Endothelial cell of umbilical vein (primary cell): ENCODE measurements around the gene SDK2. TPM values are rescaled to one million over a fixed set of nuclear protein-coding genes. Genes with fewer than 3 reads are reported as not detected.
A peak's percentile ranks its signal among the peaks of the same experiment; 100 is the strongest.

Experiments
- BruUV-seq: library from RNA; stranded (reverse); fragments of 400-500 nt; replicated peaks from 2 replicates; lab custom pipeline; 2021; lab: Mats Ljungman, UMichigan
- CTCF ChIA-PET: fragments of 300-600, 350-600 bp; sonication (Branson Sonifier 250); formaldehyde crosslinking; loops from one replicate; lab custom pipeline; 2021; ENCODE audit warnings: antibody characterized with exemption, inconsistent platforms; lab: Charles Lee
- POLR2A ChIA-PET: fragments of 300-600, 350-600 bp; sonication (Branson Sonifier 250); formaldehyde crosslinking; loops from one replicate; lab custom pipeline; 2021; ENCODE audit warnings: antibody characterized with exemption, inconsistent platforms; lab: Charles Lee
- DNase-seq: peaks from one replicate; pipeline ENCODE4 v3.0.0-alpha.2; 2011; ENCODE audit warnings: low read depth, low spot score
- FAIRE-seq: peaks from 2 replicates; lab custom pipeline; 2011; peaks lifted over from hg19 to GRCh38; lab: Jason Lieb, UNC
- H2AFZ ChIP-seq: 2 replicates; pipeline ENCODE4 v1.6.0; 2012; ENCODE audit warnings: low read depth, low read length, control low read depth, inconsistent platforms
- H3K27ac ChIP-seq: 2 replicates; pipeline ENCODE4 v1.5.1; 2011; ENCODE audit warnings: low read depth, mild to moderate bottlenecking, control low read depth, low read length, moderate library complexity; ENCODE audit not compliant: insufficient read depth
- H3K27me3 ChIP-seq, 2 experiments: 2 replicates each; pipeline versions ENCODE4 v1.6.0 to v1.6.1; 2011; ENCODE audit warnings: low read length in 2 of 2, mixed read lengths in 1 of 2; ENCODE audit not compliant: control insufficient read depth in 2 of 2, insufficient read depth in 2 of 2
- H3K36me3 ChIP-seq, 2 experiments: 2 replicates in 1 of 2; 3 replicates in 1 of 2; pipeline ENCODE4 v1.5.1; 2011; ENCODE audit warnings: low read length in 2 of 2, mild to moderate bottlenecking in 1 of 2, moderate library complexity in 1 of 2; ENCODE audit not compliant: control insufficient read depth in 2 of 2, insufficient read depth in 2 of 2; ENCODE audit errors: extremely low read depth in 1 of 2
- H3K4me1 ChIP-seq: 3 replicates; pipeline ENCODE4 v1.5.1; 2011; ENCODE audit warnings: mild to moderate bottlenecking, low read length; ENCODE audit not compliant: control insufficient read depth, insufficient read depth; ENCODE audit errors: extremely low read depth
- H3K4me2 ChIP-seq: 2 replicates; pipeline ENCODE4 v1.6.1; 2011; ENCODE audit warnings: low read length, control low read depth, mixed read lengths; ENCODE audit not compliant: insufficient read depth
- H3K4me3 ChIP-seq, 3 experiments: fragments of 200-600 bp in 1 of 3; sonication (generic), shearing (Covaris generic) in 1 of 3; replicated peaks in 1 of 3; 2 replicates each; pipeline ENCODE4 v1.5.1; 2011 to 2016; ENCODE audit warnings: control low read depth in 3 of 3, low read length in 3 of 3, mild to moderate bottlenecking in 2 of 3, inconsistent platforms in 1 of 3, low read depth in 1 of 3, moderate library complexity in 1 of 3; ENCODE audit not compliant: insufficient read depth in 1 of 3
- H3K79me2 ChIP-seq: 2 replicates; pipeline ENCODE4 v1.6.0; 2012; ENCODE audit warnings: low read length, inconsistent platforms; ENCODE audit not compliant: control insufficient read depth, insufficient read depth
- H3K9ac ChIP-seq: replicated peaks from 2 replicates; pipeline ENCODE3; 2011; ENCODE audit warnings: low read length, control low read depth; ENCODE audit not compliant: insufficient read depth; ENCODE audit errors: extremely low read depth
- H3K9me1 ChIP-seq: replicated peaks from 3 replicates; pipeline ENCODE4 v1.6.0; 2011; ENCODE audit warnings: mild to moderate bottlenecking, low read length; ENCODE audit not compliant: control insufficient read depth, insufficient read depth; ENCODE audit errors: extremely low read depth
- H3K9me3 ChIP-seq: replicated peaks from 2 replicates; pipeline ENCODE4 v1.5.1; 2012; ENCODE audit warnings: low read length, inconsistent platforms; ENCODE audit not compliant: control insufficient read depth, insufficient read depth
- H4K20me1 ChIP-seq: replicated peaks from 2 replicates; pipeline ENCODE3; 2011; ENCODE audit warnings: mild to moderate bottlenecking, low read length; ENCODE audit not compliant: control insufficient read depth, insufficient read depth; ENCODE audit errors: extremely low read depth
- CTCF ChIP-seq, 2 donors: IDR thresholded peaks; 1 replicate in 1 of 2; 2 replicates in 1 of 2; pipeline ENCODE4 v1.5.1; 2011; ENCODE audit warnings: low read length in 2 of 2, mild to moderate bottlenecking in 2 of 2, moderate library complexity in 2 of 2, control low read depth in 1 of 2, inconsistent platforms in 1 of 2, low read depth in 1 of 2; ENCODE audit not compliant: insufficient read depth in 1 of 2; ENCODE audit errors: extremely low read depth in 1 of 2
- EZH2 ChIP-seq: IDR thresholded peaks from 2 replicates; pipeline ENCODE4 v1.6.1; 2012; ENCODE audit warnings: borderline replicate concordance, low read depth, mild to moderate bottlenecking, moderate library complexity, low read length, inconsistent platforms; ENCODE audit not compliant: severe bottlenecking
- FOS ChIP-seq: IDR thresholded peaks from 2 replicates; pipeline ENCODE4 v1.6.1; 2011; ENCODE audit warnings: mild to moderate bottlenecking, low read length, moderate library complexity, borderline replicate concordance; ENCODE audit not compliant: insufficient read depth
- GATA2 ChIP-seq: IDR thresholded peaks from 2 replicates; pipeline ENCODE4 v1.7.0; 2011; ENCODE audit warnings: low read depth, mild to moderate bottlenecking, moderate library complexity, mixed read lengths, low read length; ENCODE audit not compliant: insufficient read length, insufficient read depth
- JUN ChIP-seq: IDR thresholded peaks from 2 replicates; pipeline ENCODE4 v1.6.1; 2011; ENCODE audit warnings: borderline replicate concordance, low read depth; ENCODE audit not compliant: insufficient read length, insufficient read depth
- MAX ChIP-seq: IDR thresholded peaks from 2 replicates; pipeline ENCODE4 v1.6.1; 2011; ENCODE audit not compliant: insufficient read depth, insufficient read length
- MYC ChIP-seq: IDR thresholded peaks from one replicate; pipeline ENCODE4 v1.6.1; 2011; ENCODE audit warnings: mild to moderate bottlenecking, low read depth, low read length
- POLR2A ChIP-seq: IDR thresholded peaks from 2 replicates; pipeline ENCODE4 v1.6.1; 2012; ENCODE audit warnings: low read depth, mild to moderate bottlenecking, control low read depth, low read length
- POLR2AphosphoS5 ChIP-seq: IDR thresholded peaks from 2 replicates; pipeline ENCODE4 v1.6.1; 2012; ENCODE audit warnings: low read depth, mild to moderate bottlenecking, control low read depth, low read length, moderate library complexity; ENCODE audit not compliant: insufficient read depth
- dilution Hi-C: fragments of 300-500 bp; cut with MboI; formaldehyde crosslinking; loops from one replicate; pipeline ENCODE4 v1.15.0; 2019; ENCODE audit warnings: low sequenced_read_pairs; ENCODE audit not compliant: extremely low pct_ligation_motif_present
- intact Hi-C: fragments of 100-400 bp; cut with micrococcal nuclease; formaldehyde crosslinking; loops from one replicate; pipeline ENCODE4 v1.10.0; 2022
- polyA plus RNA-seq, 4 experiments: library from polyadenylated mRNA; depleted of rRNA in 3 of 4; stranded (reverse) in 3 of 4; unstranded in 1 of 4; fragments of >200 nt; gene quantifications; 2 replicates each; pipeline versions ENCODE4 v1.2.1 to v1.2.3, GENCODE V29; 2011 to 2012; ENCODE audit warnings: missing spikeins in 1 of 4
- total RNA-seq: library from RNA; stranded (reverse); gene quantifications from 2 replicates; pipeline ENCODE4 v1.2.3, GENCODE V29; 2021

SDK2 gene
- total and polyA plus RNA-seq, 2 donors (not counting 3 experiments of a cell fraction or from before 2014, with no cell fraction given) = not detected

DNA sequence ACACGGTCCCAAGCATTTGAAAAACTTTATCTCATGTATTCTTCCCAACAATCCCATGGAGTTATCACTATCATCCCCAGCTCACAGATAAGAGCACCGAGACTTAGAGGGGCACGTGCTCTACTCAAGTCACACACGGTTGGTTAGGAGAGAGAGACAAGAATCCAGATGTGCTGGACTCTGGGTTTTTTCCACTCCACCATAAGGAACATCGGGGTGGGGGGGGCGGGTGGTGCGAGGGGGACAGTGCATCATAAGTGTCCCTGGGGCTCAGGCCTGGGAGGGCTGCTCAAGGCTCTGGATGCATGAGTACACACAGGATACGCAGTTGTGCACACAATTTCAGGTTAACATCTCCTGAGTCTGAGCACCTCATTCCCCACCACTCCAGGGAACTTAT lies 339.8 kb downstream of the SDK2 start:
- no TSS peak for BruUV-seq

More for the DNA sequence above, 339.8 kb downstream of the SDK2 start:
- H3K36me3 ChIP-seq = no peaks in the 10 kb centered on the region
- no peaks in the 10 kb centered on the region for H3K27me3 ChIP-seq
- no peaks in the 10 kb centered on the region for H3K9me3 ChIP-seq
- no peaks in the 10 kb centered on the region for H3K9me1 ChIP-seq
- H3K4me3 ChIP-seq = no peak overlapping the region
- DNase-seq = no peak
- FAIRE-seq = no peak
- peak overlapping the region; percentile 94 for H3K4me2 ChIP-seq
- H3K79me2 ChIP-seq = peaks cover 74% of the 10 kb centered on the region
- no peak overlapping the region for H2AFZ ChIP-seq
- peaks cover 47% of the 10 kb centered on the region for H3K4me1 ChIP-seq
- peak overlapping the region; percentile 78 for H3K27ac ChIP-seq
- H3K9ac ChIP-seq = peak overlapping the region; percentile 80
- TF ChIP-seq POLR2AphosphoS5 = no peak
- no peak for TF ChIP-seq EZH2
- TF ChIP-seq JUN = no peak
- TF ChIP-seq FOS = no peak
- no peak for TF ChIP-seq POLR2A
- TF ChIP-seq MYC = no peak
- TF ChIP-seq CTCF (IDR thresholded peaks at IDR 0.05; ENCODE audit: extremely low read depth in 1 of 2, insufficient read depth in 1 of 2, low read depth in 1 of 2, low read length in 2 of 2) = no peak
- TF ChIP-seq GATA2 = no peak
- no peak for TF ChIP-seq MAX
- intact Hi-C loops = loop anchor here (2.0 to 10.0 kb wide), 2 partner anchors 72 to 400 kb away; a partner anchor contains a TSS
- POLR2A ChIA-PET = no interaction called here
- dilution Hi-C loops = no loop called here
- CTCF ChIA-PET = interaction anchor here (0.6 to 1.1 kb wide), 3 partner anchors 12 to 400 kb away, joined by 3 to 7 read pairs (median 5); no protein-coding TSS in a partner anchor
- H4K20me1 ChIP-seq = no peaks in the 10 kb centered on the region
